HepG2 (cell line): ENCODE measurements around the gene FCRL5. TPM values are rescaled to one million over a fixed set of nuclear protein-coding genes. Genes with fewer than 3 reads are reported as not detected.

ENCODE experiments used
- ATAC-seq: fragments of 200-7000 bp; cut with Tn5 transposase; 3 replicates; pipeline ENCODE4 v1.9.1; 2020; ENCODE audit warnings: mild to moderate bottlenecking, moderate library complexity
- BruUV-seq: library from RNA; stranded (reverse); fragments of 400-500 nt; replicated peaks from 2 replicates; lab custom pipeline; 2021; lab: Mats Ljungman, UMichigan
- CTCF ChIA-PET: fragments of 300-600 bp; formaldehyde crosslinking; extraction: SDS; loops from one replicate; lab custom pipeline; 2021; ENCODE audit warnings: low total read pairs, inconsistent platforms, low intra/inter-chr PET ratio; lab: Yijun Ruan, JAX
- POLR2A ChIA-PET: fragments of 350-600 bp; sonication (Branson Sonifier 250); formaldehyde crosslinking; loops from one replicate; lab custom pipeline; 2020; ENCODE audit warnings: antibody characterized with exemption, inconsistent platforms; lab: Yijun Ruan, JAX
- DNase-seq: peaks from one replicate; pipeline ENCODE4 v3.0.0-alpha.2; 2015; ENCODE audit warnings: low spot score
- FAIRE-seq: peaks from 3 replicates; lab custom pipeline; 2011; peaks lifted over from hg19 to GRCh38; lab: Jason Lieb, UNC
- H2AFZ ChIP-seq: one replicate; pipeline ENCODE4 v1.6.1; 2011; ENCODE audit warnings: low read length, inconsistent platforms
- H3K27ac ChIP-seq: fragments of 300-600 bp; 3 replicates; pipeline ENCODE4 v1.8.0; 2011; ENCODE audit warnings: mixed run types, mild to moderate bottlenecking, mixed read lengths, low read length, inconsistent platforms; ENCODE audit not compliant: insufficient read depth; ENCODE audit errors: extremely low read length
- H3K27me3 ChIP-seq, 2 experiments: fragments of 200-600 bp in 1 of 2; 2 replicates in 1 of 2; 3 replicates in 1 of 2; pipeline versions ENCODE4 v1.6.0 to v1.8.0; 2011; ENCODE audit warnings: low read length in 2 of 2, mild to moderate bottlenecking in 2 of 2, moderate library complexity in 2 of 2, inconsistent platforms in 1 of 2; ENCODE audit not compliant: insufficient read depth in 2 of 2, control insufficient read depth in 1 of 2
- H3K36me3 ChIP-seq, 2 experiments: fragments of 200-600 bp in 1 of 2; replicated peaks in 1 of 2; 2 replicates in 1 of 2; 3 replicates in 1 of 2; pipeline versions ENCODE4 v1.5.1 to v1.8.0; 2011; ENCODE audit warnings: low read length in 2 of 2, inconsistent platforms in 1 of 2; ENCODE audit not compliant: insufficient read depth in 2 of 2, control insufficient read depth in 1 of 2
- H3K4me1 ChIP-seq: 2 replicates; pipeline ENCODE4 v1.5.1; 2012; ENCODE audit warnings: low read length, inconsistent platforms; ENCODE audit not compliant: insufficient read depth
- H3K4me2 ChIP-seq: 2 replicates; pipeline ENCODE4 v1.6.0; 2011; ENCODE audit warnings: low read depth, low read length, inconsistent platforms
- H3K4me3 ChIP-seq, 3 experiments: fragments of 200-600 bp in 1 of 3; sonication (generic), shearing (Covaris generic) in 1 of 3; replicated peaks in 1 of 3; 2 replicates each; pipeline ENCODE4 v1.5.1; 2011 to 2016; ENCODE audit warnings: low read length in 3 of 3, inconsistent platforms in 2 of 3, low read depth in 2 of 3, mild to moderate bottlenecking in 2 of 3, control low read depth in 1 of 3, mixed read lengths in 1 of 3; ENCODE audit not compliant: insufficient read depth in 1 of 3
- H3K79me2 ChIP-seq: one replicate; pipeline ENCODE4 v1.6.1; 2011; ENCODE audit warnings: low read length, inconsistent platforms; ENCODE audit not compliant: insufficient read depth
- H3K9ac ChIP-seq: 2 replicates; pipeline ENCODE4 v1.6.0; 2011; ENCODE audit warnings: mild to moderate bottlenecking, low read depth, low read length, inconsistent platforms; ENCODE audit not compliant: insufficient read depth
- H3K9me3 ChIP-seq: 2 replicates; pipeline ENCODE4 v1.5.1; 2012; ENCODE audit warnings: mild to moderate bottlenecking, low read length
- H4K20me1 ChIP-seq: 2 replicates; pipeline ENCODE4 v1.6.0; 2011; ENCODE audit warnings: inconsistent platforms, mild to moderate bottlenecking, low read length, moderate library complexity; ENCODE audit not compliant: insufficient read depth
- BRD4 ChIP-seq: sonication (generic); formaldehyde crosslinking; IDR thresholded peaks from 2 replicates; pipeline ENCODE4 v1.4.0; 2020; ENCODE audit warnings: missing genetic modification reagents
- IKZF1 ChIP-seq: fragments of 450-650 bp; IDR thresholded peaks from 2 replicates; pipeline ENCODE4 v1.7.1; 2016
- KAT7 ChIP-seq: IDR thresholded peaks from 2 replicates; pipeline ENCODE4 v1.6.1; 2018; ENCODE audit warnings: borderline replicate concordance, missing compliant biosample characterization
- ZMYM3 ChIP-seq: sonication (generic); formaldehyde crosslinking; IDR thresholded peaks from 2 replicates; pipeline ENCODE4 v1.5.1; 2020; ENCODE audit warnings: mild to moderate bottlenecking, missing genetic modification reagents
- ZNF235 ChIP-seq: sonication (generic); formaldehyde crosslinking; IDR thresholded peaks from 2 replicates; pipeline ENCODE4 v1.8.1; 2023; ENCODE audit warnings: mild to moderate bottlenecking, missing genetic modification reagents, borderline replicate concordance
- ZNF670 ChIP-seq: sonication (generic); formaldehyde crosslinking; IDR thresholded peaks from 2 replicates; pipeline ENCODE4 v1.8.0; 2022; ENCODE audit warnings: mild to moderate bottlenecking, missing genetic modification reagents, borderline replicate concordance
- WGBS: methylation state at CpG from one replicate; pipeline ENCODE4 v1.1.6; 2017; ENCODE audit warnings: low lambda C conversion rate; 5-methylcytosine and 5-hydroxymethylcytosine counted together
- in situ Hi-C: cut with HindIII; loops from 2 replicates; pipeline ENCODE4 v1.10.0; 2017; ENCODE audit warnings: low pct_unique_long_range_greater_than_20kb; ENCODE audit not compliant: extremely low pct_ligation_motif_present
- intact Hi-C: fragments of 100-400 bp; cut with micrococcal nuclease; formaldehyde crosslinking; loops from one replicate; pipeline ENCODE4 v1.10.0; 2022; ENCODE audit not compliant: unreplicated experiment
- polyA plus RNA-seq, 8 experiments: library from polyadenylated mRNA; depleted of rRNA in 3 of 8; stranded (reverse) in 7 of 8; unstranded in 1 of 8; fragments of >200 nt; fragmentation: Illumina TruSeq in 4 of 8; extraction: Trizol in 4 of 8; gene quantifications; 2 replicates each; pipeline versions ENCODE4 v1.2.1 to v1.2.3, GENCODE V29; 2011 to 2016; ENCODE audit warnings: low read depth in 4 of 8, missing spikeins in 1 of 8, mixed read lengths in 1 of 8; ENCODE audit not compliant: insufficient read depth in 1 of 8
- total RNA-seq, 5 experiments: library from RNA; depleted of rRNA; stranded (reverse); fragments of >200 nt; fragmentation: Illumina TruSeq; extraction: Trizol; gene quantifications; 2 replicates each; pipeline ENCODE4 v1.2.3, GENCODE V29; 2016; ENCODE audit warnings: low read depth in 1 of 5
- TF ChIP-seq, protein P1 (sequence below), 2 experiments: IDR thresholded peaks; 2 replicates each; pipeline ENCODE4 v1.6.1; 2011 to 2012; ENCODE audit warnings: low read length in 2 of 2, borderline replicate concordance in 1 of 2, low read depth in 1 of 2, mild to moderate bottlenecking in 1 of 2, moderate library complexity in 1 of 2

FCRL5 gene
- total and polyA plus RNA-seq, 2 of the 13 experiments (the other 11 are each of a cell fraction or from before 2014, with no cell fraction given), result not detected

GRCh38 chr1:157585984-157586383 lies 33.7 kb upstream of the FCRL5 start:
- H3K27me3 ChIP-seq, result peaks cover 0 to 2% of the 10 kb centered on the region in 2 experiments; a peak in 1 of 5 replicates
- DNase-seq (no peak), FAIRE-seq (no peak), ATAC-seq (no peak)
- TF ChIP-seq, protein P1, sequence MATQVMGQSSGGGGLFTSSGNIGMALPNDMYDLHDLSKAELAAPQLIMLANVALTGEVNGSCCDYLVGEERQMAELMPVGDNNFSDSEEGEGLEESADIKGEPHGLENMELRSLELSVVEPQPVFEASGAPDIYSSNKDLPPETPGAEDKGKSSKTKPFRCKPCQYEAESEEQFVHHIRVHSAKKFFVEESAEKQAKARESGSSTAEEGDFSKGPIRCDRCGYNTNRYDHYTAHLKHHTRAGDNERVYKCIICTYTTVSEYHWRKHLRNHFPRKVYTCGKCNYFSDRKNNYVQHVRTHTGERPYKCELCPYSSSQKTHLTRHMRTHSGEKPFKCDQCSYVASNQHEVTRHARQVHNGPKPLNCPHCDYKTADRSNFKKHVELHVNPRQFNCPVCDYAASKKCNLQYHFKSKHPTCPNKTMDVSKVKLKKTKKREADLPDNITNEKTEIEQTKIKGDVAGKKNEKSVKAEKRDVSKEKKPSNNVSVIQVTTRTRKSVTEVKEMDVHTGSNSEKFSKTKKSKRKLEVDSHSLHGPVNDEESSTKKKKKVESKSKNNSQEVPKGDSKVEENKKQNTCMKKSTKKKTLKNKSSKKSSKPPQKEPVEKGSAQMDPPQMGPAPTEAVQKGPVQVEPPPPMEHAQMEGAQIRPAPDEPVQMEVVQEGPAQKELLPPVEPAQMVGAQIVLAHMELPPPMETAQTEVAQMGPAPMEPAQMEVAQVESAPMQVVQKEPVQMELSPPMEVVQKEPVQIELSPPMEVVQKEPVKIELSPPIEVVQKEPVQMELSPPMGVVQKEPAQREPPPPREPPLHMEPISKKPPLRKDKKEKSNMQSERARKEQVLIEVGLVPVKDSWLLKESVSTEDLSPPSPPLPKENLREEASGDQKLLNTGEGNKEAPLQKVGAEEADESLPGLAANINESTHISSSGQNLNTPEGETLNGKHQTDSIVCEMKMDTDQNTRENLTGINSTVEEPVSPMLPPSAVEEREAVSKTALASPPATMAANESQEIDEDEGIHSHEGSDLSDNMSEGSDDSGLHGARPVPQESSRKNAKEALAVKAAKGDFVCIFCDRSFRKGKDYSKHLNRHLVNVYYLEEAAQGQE (IDR thresholded peaks at IDR 0.05; ENCODE audit: borderline replicate concordance in 1 of 2, low read depth in 1 of 2, low read length in 2 of 2), result peak in 1 of 2 experiments; percentile 67; a peak in 3 of 4 replicates
- no peak for TF ChIP-seq ZNF670 (CRISPR knock-in tag)
- H4K20me1 ChIP-seq, result no peaks in the 10 kb centered on the region
- H3K4me3 ChIP-seq, result no peak overlapping the region
- no peaks in the 10 kb centered on the region for H3K36me3 ChIP-seq
- no peak overlapping the region for H3K27ac ChIP-seq
- BruUV-seq, result no TSS peak
- no peaks in the 10 kb centered on the region for H3K9me3 ChIP-seq
- no CpG with 5 or more reads among the region's 4 CpGs for WGBS
- H3K4me1 ChIP-seq, result no peaks in the 10 kb centered on the region
- in situ Hi-C loops, result no loop called here
- no peak overlapping the region for H2AFZ ChIP-seq
- no peaks in the 10 kb centered on the region for H3K79me2 ChIP-seq
- POLR2A ChIA-PET, result no interaction called here
- intact Hi-C loops, result no loop called here
- H3K9ac ChIP-seq, result no peak overlapping the region
- CTCF ChIA-PET, result no interaction called here
- no peak overlapping the region for H3K4me2 ChIP-seq

GRCh38 chr1:157584503-157584902 lies 32.2 kb upstream of the FCRL5 start:
- POLR2A ChIA-PET, result no interaction called here
- no peak overlapping the region for H3K27ac ChIP-seq
- FAIRE-seq, result no peak
- no peaks in the 10 kb centered on the region for H4K20me1 ChIP-seq
- H3K4me3 ChIP-seq, result no peak overlapping the region
- CTCF ChIA-PET, result no interaction called here
- no TSS peak for BruUV-seq
- WGBS, result 43% methylated on average over 3 of the region's 3 CpGs
- H3K9ac ChIP-seq, result no peak overlapping the region
- ATAC-seq, result no peak
- peaks cover 0 to 2% of the 10 kb centered on the region in 2 experiments; a peak in 1 of 5 replicates for H3K27me3 ChIP-seq
- no peaks in the 10 kb centered on the region for H3K9me3 ChIP-seq
- in situ Hi-C loops (no loop called here), intact Hi-C loops (no loop called here)
- no peak for DNase-seq
- no peaks in the 10 kb centered on the region for H3K4me1 ChIP-seq
- H2AFZ ChIP-seq, result no peak overlapping the region
- no peaks in the 10 kb centered on the region for H3K79me2 ChIP-seq
- no peaks in the 10 kb centered on the region for H3K36me3 ChIP-seq
- H3K4me2 ChIP-seq, result no peak overlapping the region
- TF ChIP-seq KAT7 (CRISPR knock-in tag) (no peak), IKZF1 (no peak), ZNF235 (CRISPR knock-in tag) (no peak), ZMYM3 (CRISPR knock-in tag) (no peak), BRD4 (no peak)
